GM12872 (cell line): Measurements from ENCODE around the gene PABPC1L2A.
"Not testable (repeated sequence)": the region's sequence is repeated elsewhere in the genome, so short reads cannot be mapped to it uniquely, and the experiment has no call there.

ENCODE experiments used
- CTCF ChIP-seq: IDR thresholded peaks from 3 replicates; pipeline ENCODE4 v1.5.1; 2011; ENCODE audit warnings: low read depth, mild to moderate bottlenecking, low read length, moderate library complexity; ENCODE audit not compliant: insufficient read depth

The PABPC1L2A gene

GRCh38 chrX:73079024-73079562 is at the start of gene PABPC1L2A:
PABPC1L2A (minus strand) TSS chrX:73079512; CDS start chrX:73079386, 126 bp downstream.
- not testable (repeated sequence) for TF ChIP-seq CTCF

GRCh38 chrX:73127700-73128241 is 48.5 kb upstream of the PABPC1L2A start:
- TF ChIP-seq CTCF: no peak

GRCh38 chrX:73126240-73126639 is 46.9 kb upstream of the PABPC1L2A start:
- no peak for TF ChIP-seq CTCF

GRCh38 chrX:73076838-73077237 is 2.5 kb downstream of the PABPC1L2A start:
- no peak for TF ChIP-seq CTCF

GRCh38 chrX:73069365-73070035 is 9.8 kb downstream of the PABPC1L2A start:
- TF ChIP-seq CTCF: no peak

- no peak for TF ChIP-seq CTCF
Observed at GRCh38 chrX:73068467-73069364, 10.6 kb downstream of the PABPC1L2A start.

GRCh38 chrX:73028876-73029275 is 50.4 kb downstream of the PABPC1L2A start:
- TF ChIP-seq CTCF: no peak
